Measurements from ENCODE around the gene FASLG. TPM values are rescaled to one million over a fixed set of nuclear protein-coding genes. Genes with fewer than 3 reads are reported as not detected.

The FASLG gene
- total RNA-seq, 1 experiment from 2014 or later: not detected

GRCh38 chr1:172626845-172627244, 32.1 kb upstream of the FASLG start:
- intact Hi-C loops (cut with micrococcal nuclease; ENCODE audit: unreplicated experiment) (no loop called here), in situ Hi-C loops (cut with HindIII; ENCODE audit: low pct_unique_long_range_greater_than_20kb, low sequenced_read_pairs) (no loop called here)
- H3K4me3 ChIP-seq (ENCODE audit: low read depth in 2 of 2, low read length in 2 of 2): no peak overlapping the region
- TF ChIP-seq SIN3A (IDR thresholded peaks at IDR 0.05; ENCODE audit: borderline replicate concordance, insufficient read depth, low read depth, low read length) (no peak), TCF7L2 (IDR thresholded peaks at IDR 0.05; ENCODE audit: low read depth, low read length) (no peak), REST (IDR thresholded peaks at IDR 0.05; ENCODE audit: insufficient read depth in 1 of 2, low read depth in 2 of 2, low read length in 1 of 2) (no peak), POLR2AphosphoS5 (IDR thresholded peaks at IDR 0.05; ENCODE audit: low read depth, low read length) (no peak), CTCF (IDR thresholded peaks at IDR 0.05) (no peak)
- BruUV-seq (replicated peaks): no TSS peak
- H3K4me1 ChIP-seq (ENCODE audit: control insufficient read depth, insufficient read depth, low read length): no peaks in the 10 kb centered on the region
- DNase-seq (ENCODE audit: low read depth, low spot score) (no peak), ATAC-seq (no peak)
- H3K9me3 ChIP-seq (ENCODE audit: control insufficient read depth, insufficient read depth, low read depth, low read length): no peaks in the 10 kb centered on the region; the same call in 1 of the 2 replicates
- CTCF ChIA-PET: no interaction called here
- H3K27me3 ChIP-seq (ENCODE audit: control insufficient read depth, insufficient read depth, low read length): no peaks in the 10 kb centered on the region
- H3K27ac ChIP-seq (ENCODE audit: low read length): no peak overlapping the region
- no peaks in the 10 kb centered on the region for H3K36me3 ChIP-seq (ENCODE audit: control insufficient read depth, insufficient read depth, low read length)
- POLR2A ChIA-PET: no interaction called here

- in situ Hi-C loops (cut with HindIII; ENCODE audit: low pct_unique_long_range_greater_than_20kb, low sequenced_read_pairs) (no loop called here), intact Hi-C loops (cut with micrococcal nuclease; ENCODE audit: unreplicated experiment) (no loop called here)
- ATAC-seq (no peak), DNase-seq (ENCODE audit: low read depth, low spot score) (no peak)
- H3K9me3 ChIP-seq (ENCODE audit: control insufficient read depth, insufficient read depth, low read depth, low read length): no peaks in the 10 kb centered on the region; the same call in 1 of the 2 replicates
- ChIA-PET POLR2A (no interaction called here), CTCF (no interaction called here)
- TF ChIP-seq TCF7L2 (IDR thresholded peaks at IDR 0.05; ENCODE audit: low read depth, low read length) (no peak), REST (IDR thresholded peaks at IDR 0.05; ENCODE audit: insufficient read depth in 1 of 2, low read depth in 2 of 2, low read length in 1 of 2) (no peak), CTCF (IDR thresholded peaks at IDR 0.05) (no peak), POLR2AphosphoS5 (IDR thresholded peaks at IDR 0.05; ENCODE audit: low read depth, low read length) (no peak), SIN3A (IDR thresholded peaks at IDR 0.05; ENCODE audit: borderline replicate concordance, insufficient read depth, low read depth, low read length) (no peak)
- no peak overlapping the region for H3K27ac ChIP-seq (ENCODE audit: low read length)
- H3K36me3 ChIP-seq (ENCODE audit: control insufficient read depth, insufficient read depth, low read length): no peaks in the 10 kb centered on the region
- no TSS peak for BruUV-seq (replicated peaks)
- no peaks in the 10 kb centered on the region for H3K4me1 ChIP-seq (ENCODE audit: control insufficient read depth, insufficient read depth, low read length)
- H3K27me3 ChIP-seq (ENCODE audit: control insufficient read depth, insufficient read depth, low read length): no peaks in the 10 kb centered on the region
- no peak overlapping the region for H3K4me3 ChIP-seq (ENCODE audit: low read depth in 2 of 2, low read length in 2 of 2)
These were observed 31.2 kb upstream of the FASLG start for GRCh38 chr1:172627702-172628101.
